Medulla oblongata (tissue), 1 donor: ENCODE measurements around the gene MARCHF11.

Experiments
- DNase-seq: peaks from one replicate; pipeline ENCODE4 v3.0.0-alpha.2; 2015; ENCODE audit errors: extremely low spot score

MARCHF11 gene

DNA sequence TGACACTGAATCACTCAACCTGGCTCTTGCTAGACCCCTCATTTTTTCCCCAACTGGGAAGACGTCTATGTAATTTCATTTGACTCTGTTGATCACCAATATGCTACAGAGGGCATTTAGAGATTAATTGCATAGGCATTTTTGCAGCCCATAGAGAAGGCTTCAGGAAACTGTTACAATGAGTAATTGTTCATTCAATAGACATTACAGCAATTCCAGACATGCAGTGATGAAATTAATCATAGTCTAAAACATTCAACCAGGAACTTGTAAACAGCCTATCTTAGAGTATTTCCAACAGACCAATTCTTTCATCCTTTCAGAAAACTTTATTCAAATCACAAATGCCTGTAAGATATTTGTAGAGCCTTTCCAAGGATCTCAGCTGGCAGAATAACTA lies 122.3 kb downstream of the MARCHF11 start:
- DNase-seq: no peak

DNA sequence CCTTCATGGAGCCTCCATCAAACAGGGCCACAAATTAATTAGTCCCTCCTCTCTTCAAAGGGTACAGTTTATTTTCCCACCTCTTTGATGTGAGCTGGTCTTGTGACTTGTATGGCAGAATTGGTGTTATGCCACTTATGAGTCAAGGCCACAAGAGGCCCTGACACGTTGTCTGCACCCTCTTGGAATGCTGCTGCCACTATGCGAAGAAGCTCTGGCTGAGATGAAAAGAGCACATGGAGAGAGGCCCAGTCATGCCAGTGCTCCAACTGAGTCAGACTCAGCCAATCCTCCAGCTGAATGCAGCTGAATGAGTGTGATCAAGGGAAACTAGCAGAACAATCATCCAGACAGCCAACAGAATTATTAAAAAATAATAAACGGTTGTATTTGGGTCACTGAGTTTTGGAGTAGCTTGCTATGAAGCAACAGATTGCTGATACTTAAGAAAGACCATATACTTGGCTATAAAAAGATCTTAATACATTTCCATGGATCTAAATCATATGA lies 128.3 kb downstream of the MARCHF11 start:
- no peak for DNase-seq

DNA sequence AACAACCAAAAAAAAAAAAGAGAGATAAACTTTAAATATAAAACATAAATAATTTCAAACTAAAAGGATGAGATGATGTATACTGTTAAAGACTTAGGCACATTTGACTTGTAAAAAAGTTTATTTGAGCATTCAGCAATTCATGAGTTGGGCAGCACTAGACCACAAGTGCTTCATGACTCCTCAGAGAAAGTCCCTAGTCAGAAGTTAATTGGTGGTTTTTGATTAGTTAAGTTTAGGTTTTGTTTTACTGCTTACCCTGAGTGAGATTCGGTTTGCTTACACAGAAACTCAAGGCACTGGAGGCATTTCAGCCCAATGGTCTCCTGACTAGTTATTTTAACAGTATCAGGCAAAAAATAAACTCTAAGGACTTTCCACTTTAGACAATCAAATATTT lies 129.2 kb downstream of the MARCHF11 start:
- DNase-seq: no peak

DNA sequence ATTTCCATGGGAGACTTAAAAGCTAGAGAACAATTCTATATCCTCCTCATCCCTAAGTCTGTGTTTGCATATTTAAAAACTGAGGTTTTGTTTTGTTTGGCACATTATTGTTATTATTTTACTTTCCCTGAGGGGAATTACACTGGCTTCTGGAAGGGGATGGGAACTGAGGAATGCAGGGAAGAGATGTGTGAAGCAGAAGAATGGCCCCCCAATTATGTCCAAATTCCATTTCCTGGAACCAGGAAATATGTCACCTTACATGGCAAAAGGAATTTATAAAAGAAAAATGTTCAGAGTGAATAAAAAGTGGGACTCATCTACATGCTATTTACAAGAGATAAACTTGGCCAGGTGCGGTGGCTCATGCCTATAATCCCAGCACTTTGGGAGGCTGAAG lies 129.8 kb downstream of the MARCHF11 start:
- DNase-seq: no peak

DNA sequence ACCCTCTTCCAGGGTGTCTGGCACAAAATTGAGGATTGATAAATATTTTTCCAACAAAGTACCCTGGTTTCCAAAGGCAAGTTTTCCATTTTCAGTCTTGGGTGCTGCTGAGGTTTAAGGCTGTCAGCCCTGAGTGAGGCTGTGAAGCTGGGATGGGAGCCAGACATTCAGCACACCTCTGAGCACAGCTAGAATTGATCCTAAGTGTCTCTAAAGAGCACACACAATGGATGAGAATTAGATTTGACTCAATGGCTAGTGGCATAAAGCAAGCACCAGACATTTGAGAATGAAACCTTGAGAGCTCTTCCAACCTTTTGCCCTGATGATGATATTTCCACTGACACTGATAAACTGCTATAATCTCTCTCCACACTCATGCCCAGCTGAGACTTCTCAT lies 131.5 kb downstream of the MARCHF11 start:
- no peak for DNase-seq

DNA sequence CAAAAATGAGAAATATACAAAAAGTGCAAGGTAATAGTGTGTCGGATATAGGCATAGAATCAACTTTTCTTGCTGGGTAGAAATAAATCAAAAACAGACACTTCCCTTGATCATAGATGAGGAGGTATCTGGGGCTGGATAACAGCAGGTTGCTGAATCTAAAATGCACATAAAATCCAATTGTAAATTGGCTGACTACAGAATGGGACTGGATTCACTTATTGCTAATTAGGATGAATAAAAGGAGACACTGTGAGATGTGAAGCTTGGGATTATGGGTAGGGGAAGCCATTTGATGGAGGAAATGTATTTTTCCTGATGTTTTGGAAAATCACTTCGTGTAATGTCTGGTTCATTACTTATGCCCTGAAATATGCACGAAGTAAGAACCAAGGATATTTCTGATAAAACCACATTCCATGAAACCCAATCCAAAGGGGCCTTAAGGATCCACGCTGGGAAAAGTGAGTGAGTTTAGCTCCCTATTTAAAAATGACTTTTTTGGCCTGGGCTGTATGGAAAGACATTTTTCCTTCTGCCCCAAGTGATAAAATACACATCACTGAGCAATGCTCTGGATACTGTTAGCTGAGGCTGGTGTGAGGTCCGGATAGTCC lies 136.1 kb downstream of the MARCHF11 start:
- DNase-seq: no peak

DNA sequence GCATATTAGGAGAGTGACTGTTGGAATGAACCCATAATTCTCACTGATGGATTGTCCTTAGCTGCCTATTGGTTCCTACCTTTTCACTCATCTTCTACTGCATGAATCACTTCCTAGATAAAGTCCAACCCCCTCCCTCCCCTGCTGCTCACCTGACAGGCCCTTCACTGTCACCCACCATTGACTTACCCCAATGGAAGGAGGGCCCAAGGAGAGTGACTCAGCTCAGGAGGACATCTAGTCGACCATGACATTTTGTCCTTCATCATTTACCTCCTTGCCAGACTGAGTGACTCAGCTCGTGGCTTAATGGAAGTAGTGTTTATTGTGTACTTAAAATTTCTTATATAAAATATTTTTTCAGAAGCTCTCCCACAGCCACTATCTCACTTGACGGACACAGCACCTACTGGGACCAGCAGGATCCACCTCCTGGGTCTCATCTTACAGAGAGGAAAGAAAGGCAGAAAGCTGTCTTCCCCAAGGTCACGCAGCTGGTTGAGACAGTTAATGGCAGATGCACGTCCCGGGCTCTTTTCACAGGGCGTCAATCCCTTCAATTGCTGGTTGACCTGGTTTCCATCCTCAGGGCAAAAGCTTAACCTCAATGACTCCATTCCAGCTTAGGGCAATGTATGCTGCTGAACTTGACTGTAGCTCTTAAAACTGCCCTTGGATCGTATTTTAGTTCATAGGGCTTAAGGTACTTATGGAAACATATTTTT lies 142.3 kb downstream of the MARCHF11 start:
- DNase-seq: no peak

DNA sequence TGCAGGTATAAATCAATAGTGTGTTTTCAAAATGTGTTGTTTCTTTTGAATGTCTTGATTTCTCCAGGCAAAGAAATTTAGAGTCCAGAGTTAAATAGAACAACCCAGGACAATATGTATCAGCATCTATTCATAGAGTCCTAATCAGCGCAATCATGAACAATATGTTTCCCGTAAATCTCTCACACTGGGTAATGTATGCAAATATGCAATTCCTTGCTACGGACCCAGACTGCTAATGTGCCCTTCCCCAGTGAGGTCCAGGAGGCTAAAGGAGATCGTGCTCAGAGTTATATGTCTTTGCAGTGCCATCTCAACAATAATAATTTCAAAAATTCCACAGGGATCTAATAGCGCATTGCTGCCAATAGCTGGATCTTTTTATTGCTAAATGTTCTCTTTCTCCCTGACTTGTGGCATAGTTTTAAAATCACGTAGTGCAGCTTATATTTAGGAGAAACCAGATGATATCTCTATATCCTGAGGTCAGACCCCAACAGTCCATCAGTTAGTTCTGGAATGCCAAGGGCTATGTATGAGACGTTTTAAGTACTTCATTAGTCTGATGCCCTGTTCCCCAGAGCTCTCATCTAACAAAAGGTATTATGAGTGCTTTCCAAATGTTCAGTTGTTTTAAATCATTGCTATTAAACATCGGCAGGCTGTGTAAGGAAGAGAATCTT lies 145.1 kb downstream of the MARCHF11 start:
- no peak for DNase-seq

DNA sequence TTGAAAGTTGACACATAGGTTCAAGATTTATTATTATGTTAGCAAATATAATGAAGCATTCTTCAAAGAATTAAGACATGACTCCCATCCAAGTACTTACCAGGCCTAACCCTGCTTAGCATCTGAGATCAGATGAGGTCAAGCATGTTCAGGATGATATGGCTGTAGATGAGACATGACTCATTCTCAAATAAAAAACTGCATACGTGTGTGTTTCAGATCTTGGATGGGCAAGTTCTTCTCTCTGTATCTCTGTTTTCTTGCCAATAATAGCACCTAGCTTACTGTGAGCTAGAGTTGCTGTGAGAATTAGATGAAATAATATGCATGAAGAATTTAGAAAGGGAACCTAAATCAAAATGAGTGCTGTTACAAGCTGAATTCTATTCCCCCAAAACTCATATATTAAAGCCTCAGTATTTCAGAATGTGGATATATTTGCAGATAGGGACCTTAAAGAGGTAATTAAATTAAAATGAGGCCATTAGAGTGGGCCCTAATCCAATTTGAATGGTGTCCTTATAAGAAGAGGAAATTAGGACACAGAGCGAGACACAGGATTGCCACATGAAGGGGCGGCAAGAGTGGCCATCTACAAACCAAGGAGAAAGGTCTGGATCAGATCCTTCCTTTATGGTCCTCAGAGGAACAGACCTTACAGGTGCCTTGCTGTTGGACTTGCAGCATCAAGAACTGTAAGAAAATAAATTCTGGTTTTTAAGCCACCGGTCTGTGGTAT lies 146.2 kb downstream of the MARCHF11 start:
- DNase-seq: no peak

DNA sequence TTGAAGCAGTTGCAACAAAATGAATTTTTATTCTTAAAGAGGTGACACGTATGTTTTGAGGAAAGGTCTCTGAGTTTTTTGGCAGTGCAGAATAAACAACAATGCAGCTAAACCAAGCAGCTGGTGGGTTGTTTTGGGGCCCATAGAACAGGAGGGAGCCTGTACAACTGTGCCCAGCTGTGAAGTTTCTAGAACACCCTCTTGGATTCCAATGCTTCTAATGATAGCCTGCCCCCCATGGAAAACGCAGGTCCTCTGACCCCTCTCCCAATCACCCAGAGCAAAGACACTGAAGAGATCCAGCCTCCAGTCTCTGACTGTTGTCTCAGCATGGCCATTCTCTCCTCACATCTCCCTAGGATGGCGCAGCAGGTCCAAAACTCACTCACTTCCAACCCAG lies 150.9 kb downstream of the MARCHF11 start:
- DNase-seq: no peak

DNA sequence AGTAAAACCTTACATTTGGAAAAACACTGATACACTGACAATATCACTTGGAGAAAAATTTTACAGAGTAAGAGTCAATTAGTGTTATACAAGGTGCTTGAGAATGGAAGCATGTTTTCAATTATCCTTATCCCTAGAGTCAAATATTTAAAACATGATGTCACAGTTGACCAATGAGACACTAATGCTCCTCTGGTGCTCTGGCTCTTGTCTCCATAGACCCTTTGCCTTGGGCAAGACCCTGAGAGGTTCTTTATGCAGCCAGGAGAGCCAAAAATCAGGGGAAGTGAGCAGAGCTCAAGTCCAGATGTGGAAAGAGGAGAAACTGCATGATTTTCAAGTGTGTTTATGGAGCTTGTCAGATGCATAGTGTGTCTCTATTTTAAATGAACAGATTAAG lies 153.9 kb downstream of the MARCHF11 start:
- no peak for DNase-seq

DNA sequence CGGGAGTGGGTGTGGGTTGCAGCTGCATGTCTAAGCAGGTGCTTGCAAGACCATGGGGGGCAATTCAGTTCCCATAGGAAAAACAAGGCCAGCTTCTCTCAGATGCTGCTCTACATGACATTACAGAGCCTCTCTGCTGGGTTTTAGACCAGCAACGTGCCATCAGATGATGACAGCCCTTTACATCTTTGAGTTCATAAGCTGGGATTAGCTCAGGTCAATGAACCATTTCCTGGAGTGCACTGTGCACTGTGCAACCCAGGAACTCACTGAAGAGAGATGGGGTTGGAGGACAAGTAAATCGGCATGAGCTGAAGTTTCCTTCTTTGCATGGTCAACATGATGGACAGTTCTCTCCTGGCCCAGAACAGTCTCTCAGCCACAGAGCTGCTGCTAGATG lies 160.6 kb downstream of the MARCHF11 start:
- DNase-seq: no peak

DNA sequence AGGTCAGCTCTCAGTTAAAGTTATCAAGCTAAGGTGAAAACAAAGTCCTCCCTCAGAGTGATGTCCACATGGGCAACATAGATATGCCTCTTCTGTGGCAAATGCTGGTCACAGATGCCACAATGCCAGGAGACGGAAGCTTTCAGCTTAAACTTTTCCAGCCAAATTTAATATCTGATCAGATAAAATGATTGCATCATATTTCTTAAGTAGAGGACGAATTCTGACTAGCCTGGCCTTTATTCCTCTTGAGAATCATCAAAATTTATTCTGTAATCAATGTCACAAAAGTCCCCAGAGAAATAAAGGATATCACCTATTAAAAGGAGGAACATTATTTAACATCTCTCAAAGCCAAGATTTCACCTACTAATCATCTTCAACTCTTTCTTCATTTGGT lies 161.9 kb downstream of the MARCHF11 start:
- no peak for DNase-seq
